GM12878 (cell line): ENCODE results near the gene RSPH9. TPM values are rescaled to one million over a fixed set of nuclear protein-coding genes. Genes with fewer than 3 reads are reported as not detected.

Experiments
- ATAC-seq: fragments of 200-7000 bp; cut with Tn5 transposase; 3 replicates; pipeline ENCODE4 v1.9.1; 2020; ENCODE audit warnings: mild to moderate bottlenecking, moderate library complexity
- BruUV-seq: library from RNA; stranded (reverse); fragments of 400-500 nt; replicated peaks from 2 replicates; lab custom pipeline; 2021; lab: Mats Ljungman, UMichigan
- CTCF ChIA-PET: fragments of 300-600 bp; sonication (Branson Sonifier 250); formaldehyde crosslinking; extraction: SDS; loops from one replicate; lab custom pipeline; 2021; ENCODE audit warnings: inconsistent platforms; lab: Yijun Ruan, JAX
- POLR2A ChIA-PET: fragments of 350-600 bp; formaldehyde crosslinking; extraction: SDS; loops from one replicate; lab custom pipeline; 2021; ENCODE audit warnings: inconsistent platforms; lab: Charles Lee
- RAD21 ChIA-PET: fragments of 300-600 bp; sonication (Branson Sonifier 250); formaldehyde crosslinking; loops from one replicate; lab custom pipeline; 2023; ENCODE audit warnings: antibody characterized with exemption; ENCODE audit not compliant: unreplicated experiment; lab: Charles Lee
- SMC1A ChIA-PET: fragments of 300-600 bp; sonication (Branson Sonifier 250); formaldehyde crosslinking; loops from one replicate; lab custom pipeline; 2023; ENCODE audit not compliant: unreplicated experiment, uncharacterized antibody; lab: Charles Lee
- DNase-seq: peaks from one replicate; pipeline ENCODE4 v3.0.0-alpha.2; 2011; ENCODE audit warnings: low read depth, low spot score
- FAIRE-seq: peaks from 3 replicates; lab custom pipeline; 2011; peaks lifted over from hg19 to GRCh38; lab: Jason Lieb, UNC
- H2AFZ ChIP-seq: 2 replicates; pipeline ENCODE4 v1.6.0; 2011; ENCODE audit warnings: low read depth, low read length, control low read depth; ENCODE audit not compliant: control insufficient read depth
- H3K27ac ChIP-seq: 2 replicates; pipeline ENCODE4 v1.5.1; 2011; ENCODE audit warnings: control low read depth; ENCODE audit not compliant: control insufficient read depth, insufficient read depth
- H3K27me3 ChIP-seq, 2 experiments: replicated peaks in 1 of 2; 2 replicates each; pipeline versions ENCODE4 v1.6.0 to v1.6.1; 2011; ENCODE audit warnings: low read length in 1 of 2; ENCODE audit not compliant: control insufficient read depth in 2 of 2, insufficient read depth in 2 of 2
- H3K36me3 ChIP-seq, 2 experiments: 2 replicates each; pipeline ENCODE4 v1.5.1; 2011; ENCODE audit warnings: low read length in 1 of 2; ENCODE audit not compliant: control insufficient read depth in 2 of 2, insufficient read depth in 2 of 2
- H3K4me1 ChIP-seq: 2 replicates; pipeline ENCODE4 v1.6.1; 2011; ENCODE audit warnings: mild to moderate bottlenecking, low read length, moderate library complexity, mixed read lengths; ENCODE audit not compliant: control insufficient read depth, insufficient read depth
- H3K4me2 ChIP-seq: 2 replicates; pipeline ENCODE4 v1.6.0; 2011; ENCODE audit warnings: control low read depth; ENCODE audit not compliant: control insufficient read depth, insufficient read depth
- H3K4me3 ChIP-seq: fragments of 200-600 bp; sonication (generic); 2 replicates; pipeline ENCODE4 v1.5.1; 2016
- H3K79me2 ChIP-seq: 2 replicates; pipeline ENCODE4 v1.6.0; 2011; ENCODE audit warnings: low read length; ENCODE audit not compliant: control insufficient read depth, insufficient read depth
- H3K9ac ChIP-seq: 2 replicates; pipeline ENCODE4 v1.8.0; 2011; ENCODE audit warnings: low read length, control low read depth, mixed read lengths; ENCODE audit not compliant: control insufficient read depth, insufficient read depth
- H3K9me3 ChIP-seq: replicated peaks from 3 replicates; pipeline ENCODE4 v1.5.1; 2011; ENCODE audit warnings: mild to moderate bottlenecking, low read length; ENCODE audit not compliant: control insufficient read depth, insufficient read depth
- H4K20me1 ChIP-seq: 2 replicates; pipeline ENCODE4 v1.6.0; 2011; ENCODE audit not compliant: control insufficient read depth, insufficient read depth
- ATF7 ChIP-seq: fragments of 450-650 bp; IDR thresholded peaks from 2 replicates; pipeline ENCODE4 v1.6.1; 2016; ENCODE audit warnings: low read depth, mild to moderate bottlenecking
- BRCA1 ChIP-seq: IDR thresholded peaks from 2 replicates; pipeline ENCODE4 v1.6.1; 2011; ENCODE audit warnings: low read depth, low read length, improper control_type of control experiment
- CBX3 ChIP-seq: fragments of 200-600 bp; sonication (generic); IDR thresholded peaks from 2 replicates; pipeline ENCODE4 v1.6.1; 2016; ENCODE audit warnings: low read depth, borderline replicate concordance
- FOXK2 ChIP-seq: fragments of 450-650 bp; IDR thresholded peaks from 2 replicates; pipeline ENCODE4 v1.6.1; 2017; ENCODE audit warnings: mild to moderate bottlenecking, moderate library complexity
- GATAD2B ChIP-seq: fragments of 450-650 bp; conservative IDR thresholded peaks from 2 replicates; pipeline ENCODE4 v1.6.1; 2017; ENCODE audit warnings: low read depth, mild to moderate bottlenecking, moderate library complexity
- IRF4 ChIP-seq: IDR thresholded peaks from 2 replicates; pipeline ENCODE4 v1.6.1; 2011; ENCODE audit warnings: low read depth, low read length
- MEF2A ChIP-seq: IDR thresholded peaks from 2 replicates; pipeline ENCODE4 v1.6.1; 2011; ENCODE audit warnings: low read depth, mild to moderate bottlenecking, low read length, moderate library complexity; ENCODE audit not compliant: insufficient read depth
- TCF7 ChIP-seq: IDR thresholded peaks from 2 replicates; pipeline ENCODE4 v1.6.1; 2014; ENCODE audit warnings: antibody characterized with exemption, borderline replicate concordance
- WGBS: methylation state at CpG from one replicate; pipeline ENCODE4 v1.1.6; 2016; ENCODE audit warnings: low lambda C conversion rate; ENCODE audit not compliant: insufficient replicate concordance, insufficient coverage; ENCODE audit errors: missing lambda C conversion rate; 5-methylcytosine and 5-hydroxymethylcytosine counted together
- in situ Hi-C: fragments of 300-500 bp; cut with MboI; formaldehyde crosslinking; loops from 9 replicates; pipeline ENCODE4 v1.14.3; 2018; ENCODE audit warnings: mixed read lengths
- intact Hi-C: fragments of 100-400 bp; cut with micrococcal nuclease; formaldehyde crosslinking; loops from one replicate; pipeline ENCODE4 v1.14.2; 2022; ENCODE audit not compliant: unreplicated experiment
- polyA plus RNA-seq, 11 experiments: library from polyadenylated mRNA; depleted of rRNA in 4 of 11; unstranded in 6 of 11; stranded (reverse) in 5 of 11; fragments of >200 nt; fragmentation: Nextera tagmentation in 4 of 11; fragmentation: Illumina TruSeq in 1 of 11; extraction: Ambion mirVana in 4 of 11; extraction: Trizol in 1 of 11; gene quantifications; 1 replicate in 1 of 11; 2 replicates in 10 of 11; pipeline versions ENCODE4 v1.2.1 to v1.2.3, GENCODE V29; 2011 to 2016; ENCODE audit warnings: inconsistent platforms in 2 of 11, missing spikeins in 2 of 11, low read depth in 1 of 11
- total RNA-seq, 4 experiments: library from RNA; depleted of rRNA in 3 of 4; stranded (reverse); fragments of >200 nt in 3 of 4; fragmentation: Illumina TruSeq in 1 of 4; extraction: Trizol in 1 of 4; gene quantifications; 2 replicates each; pipeline versions ENCODE4 v1.2.1 to v1.2.3, GENCODE V29; 2013 to 2021
- TF ChIP-seq, protein P1 (sequence below): IDR thresholded peaks from 2 replicates; pipeline ENCODE4 v1.6.1; 2012; ENCODE audit warnings: improper control_type of control experiment, low read depth, low read length; ENCODE audit not compliant: insufficient replicate concordance
- TF ChIP-seq, protein P2 (sequence below), 3 experiments: IDR thresholded peaks in 2 of 3; conservative IDR thresholded peaks in 1 of 3; 2 replicates each; pipeline ENCODE4 v1.5.1; 2011; ENCODE audit warnings: low read depth in 3 of 3, low read length in 3 of 3, mild to moderate bottlenecking in 3 of 3, control low read depth in 2 of 3, moderate library complexity in 2 of 3, inconsistent platforms in 1 of 3, mixed read lengths in 1 of 3; ENCODE audit not compliant: control insufficient read depth in 2 of 3, insufficient read depth in 1 of 3; ENCODE audit errors: extremely low read depth in 1 of 3

The RSPH9 gene
- total and polyA plus RNA-seq, 10 of the 15 experiments (the other 5 are each of a cell fraction or from before 2014, with no cell fraction given): 0.26 to 0.63 (median 0.36) TPM; not detected in 6

DNA sequence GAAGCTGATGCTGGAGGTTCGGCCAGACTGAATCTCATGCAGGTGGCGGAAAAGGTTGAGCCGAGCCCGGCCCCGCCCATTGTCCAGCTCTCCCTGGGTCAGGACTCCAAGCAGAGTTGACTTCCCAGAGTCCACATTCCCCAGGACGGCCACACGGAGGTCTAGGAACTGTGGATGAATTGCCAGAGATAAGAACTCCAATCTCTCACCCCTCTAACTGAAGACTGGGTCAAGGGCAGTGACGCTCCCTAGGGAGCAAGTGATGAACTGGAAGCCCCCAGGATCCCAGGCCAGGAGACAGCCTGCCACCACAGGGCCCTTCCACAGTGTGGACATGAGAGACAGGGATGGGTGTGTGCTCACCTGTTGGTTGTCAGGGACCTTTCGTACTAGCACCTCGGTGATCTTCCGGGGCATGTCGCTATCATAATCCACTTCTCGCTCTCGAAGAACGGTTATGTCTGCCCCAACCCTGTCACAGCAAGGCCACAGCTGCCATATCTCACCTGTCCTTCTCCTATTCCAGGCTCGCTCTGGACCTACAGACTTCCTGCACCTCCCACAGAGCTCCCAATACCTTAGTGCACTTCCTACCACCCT is 19.3 kb upstream of the RSPH9 start:
- peaks cover 14% of the 10 kb centered on the region for H3K4me1 ChIP-seq
- ChIA-PET RAD21 (no interaction called here), CTCF (interaction anchor here (1.0 kb wide), 1 partner anchor 143 kb away, joined by 3 read pairs; no protein-coding TSS in a partner anchor), POLR2A (interaction anchor here (1.8 kb wide), 1 partner anchor 11 kb away, joined by 4 read pairs; no protein-coding TSS in a partner anchor), SMC1A (no interaction called here)
- TF ChIP-seq, protein P1, sequence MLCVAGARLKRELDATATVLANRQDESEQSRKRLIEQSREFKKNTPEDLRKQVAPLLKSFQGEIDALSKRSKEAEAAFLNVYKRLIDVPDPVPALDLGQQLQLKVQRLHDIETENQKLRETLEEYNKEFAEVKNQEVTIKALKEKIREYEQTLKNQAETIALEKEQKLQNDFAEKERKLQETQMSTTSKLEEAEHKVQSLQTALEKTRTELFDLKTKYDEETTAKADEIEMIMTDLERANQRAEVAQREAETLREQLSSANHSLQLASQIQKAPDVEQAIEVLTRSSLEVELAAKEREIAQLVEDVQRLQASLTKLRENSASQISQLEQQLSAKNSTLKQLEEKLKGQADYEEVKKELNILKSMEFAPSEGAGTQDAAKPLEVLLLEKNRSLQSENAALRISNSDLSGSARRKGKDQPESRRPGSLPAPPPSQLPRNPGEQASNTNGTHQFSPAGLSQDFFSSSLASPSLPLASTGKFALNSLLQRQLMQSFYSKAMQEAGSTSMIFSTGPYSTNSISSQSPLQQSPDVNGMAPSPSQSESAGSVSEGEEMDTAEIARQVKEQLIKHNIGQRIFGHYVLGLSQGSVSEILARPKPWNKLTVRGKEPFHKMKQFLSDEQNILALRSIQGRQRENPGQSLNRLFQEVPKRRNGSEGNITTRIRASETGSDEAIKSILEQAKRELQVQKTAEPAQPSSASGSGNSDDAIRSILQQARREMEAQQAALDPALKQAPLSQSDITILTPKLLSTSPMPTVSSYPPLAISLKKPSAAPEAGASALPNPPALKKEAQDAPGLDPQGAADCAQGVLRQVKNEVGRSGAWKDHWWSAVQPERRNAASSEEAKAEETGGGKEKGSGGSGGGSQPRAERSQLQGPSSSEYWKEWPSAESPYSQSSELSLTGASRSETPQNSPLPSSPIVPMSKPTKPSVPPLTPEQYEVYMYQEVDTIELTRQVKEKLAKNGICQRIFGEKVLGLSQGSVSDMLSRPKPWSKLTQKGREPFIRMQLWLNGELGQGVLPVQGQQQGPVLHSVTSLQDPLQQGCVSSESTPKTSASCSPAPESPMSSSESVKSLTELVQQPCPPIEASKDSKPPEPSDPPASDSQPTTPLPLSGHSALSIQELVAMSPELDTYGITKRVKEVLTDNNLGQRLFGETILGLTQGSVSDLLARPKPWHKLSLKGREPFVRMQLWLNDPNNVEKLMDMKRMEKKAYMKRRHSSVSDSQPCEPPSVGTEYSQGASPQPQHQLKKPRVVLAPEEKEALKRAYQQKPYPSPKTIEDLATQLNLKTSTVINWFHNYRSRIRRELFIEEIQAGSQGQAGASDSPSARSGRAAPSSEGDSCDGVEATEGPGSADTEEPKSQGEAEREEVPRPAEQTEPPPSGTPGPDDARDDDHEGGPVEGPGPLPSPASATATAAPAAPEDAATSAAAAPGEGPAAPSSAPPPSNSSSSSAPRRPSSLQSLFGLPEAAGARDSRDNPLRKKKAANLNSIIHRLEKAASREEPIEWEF: no peak
- TF ChIP-seq GATAD2B: no peak
- no peak for TF ChIP-seq IRF4
- TF ChIP-seq CBX3: no peak
- TF ChIP-seq ATF7: no peak
- TF ChIP-seq, protein P2, sequence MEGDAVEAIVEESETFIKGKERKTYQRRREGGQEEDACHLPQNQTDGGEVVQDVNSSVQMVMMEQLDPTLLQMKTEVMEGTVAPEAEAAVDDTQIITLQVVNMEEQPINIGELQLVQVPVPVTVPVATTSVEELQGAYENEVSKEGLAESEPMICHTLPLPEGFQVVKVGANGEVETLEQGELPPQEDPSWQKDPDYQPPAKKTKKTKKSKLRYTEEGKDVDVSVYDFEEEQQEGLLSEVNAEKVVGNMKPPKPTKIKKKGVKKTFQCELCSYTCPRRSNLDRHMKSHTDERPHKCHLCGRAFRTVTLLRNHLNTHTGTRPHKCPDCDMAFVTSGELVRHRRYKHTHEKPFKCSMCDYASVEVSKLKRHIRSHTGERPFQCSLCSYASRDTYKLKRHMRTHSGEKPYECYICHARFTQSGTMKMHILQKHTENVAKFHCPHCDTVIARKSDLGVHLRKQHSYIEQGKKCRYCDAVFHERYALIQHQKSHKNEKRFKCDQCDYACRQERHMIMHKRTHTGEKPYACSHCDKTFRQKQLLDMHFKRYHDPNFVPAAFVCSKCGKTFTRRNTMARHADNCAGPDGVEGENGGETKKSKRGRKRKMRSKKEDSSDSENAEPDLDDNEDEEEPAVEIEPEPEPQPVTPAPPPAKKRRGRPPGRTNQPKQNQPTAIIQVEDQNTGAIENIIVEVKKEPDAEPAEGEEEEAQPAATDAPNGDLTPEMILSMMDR (IDR thresholded peaks at IDR 0.05 in 2 of 3, conservative IDR thresholded peaks at IDR 0.05 in 1 of 3; ENCODE audit: control insufficient read depth in 2 of 3, extremely low read depth in 1 of 3, insufficient read depth in 1 of 3, low read depth in 3 of 3, low read length in 3 of 3): no peak
- TF ChIP-seq FOXK2: no peak
- no peak for TF ChIP-seq TCF7
- no peak for TF ChIP-seq BRCA1
- TF ChIP-seq MEF2A: no peak
- FAIRE-seq (no peak), DNase-seq (no peak), ATAC-seq (no peak)
- H4K20me1 ChIP-seq: no peaks in the 10 kb centered on the region
- H3K79me2 ChIP-seq: peaks cover 22% of the 10 kb centered on the region
- H3K9ac ChIP-seq: no peak overlapping the region
- no peak overlapping the region for H3K27ac ChIP-seq
- H2AFZ ChIP-seq: no peak overlapping the region
- intact Hi-C loops (no loop called here), in situ Hi-C loops (no loop called here)
- no TSS peak for BruUV-seq
- H3K36me3 ChIP-seq: peaks cover 20 to 47% of the 10 kb centered on the region in 2 experiments
- no peaks in the 10 kb centered on the region for H3K9me3 ChIP-seq
- no peaks in the 10 kb centered on the region for H3K27me3 ChIP-seq
- no peak overlapping the region for H3K4me3 ChIP-seq
- WGBS: 94% methylated on average over 16 of the region's 16 CpGs
- no peak overlapping the region for H3K4me2 ChIP-seq
